T-helper 2 cell treated with Interferon-gamma antibody and Interleukin-4, amounts not matched to agents 5 μg/mL and 100 μg/mL, for 36 hours (primary cell): ENCODE results near the gene CBL.

Source experiments
- DNase-seq: peaks from one replicate; pipeline ENCODE4 v3.0.0; 2021; ENCODE audit warnings: low spot score
- H3K27ac Mint-ChIP-seq: one replicate; pipeline ENCODE4 v1.8.0; 2021; ENCODE audit warnings: mild to moderate bottlenecking, mixed read lengths
- H3K27me3 Mint-ChIP-seq: one replicate; pipeline ENCODE4 v1.8.0; 2021; ENCODE audit warnings: low read depth, mixed read lengths
- H3K36me3 Mint-ChIP-seq: one replicate; pipeline ENCODE4 v1.8.0; 2021; ENCODE audit warnings: low read depth, mixed read lengths
- H3K4me1 Mint-ChIP-seq: one replicate; pipeline ENCODE4 v1.8.0; 2021; ENCODE audit warnings: low read depth, mixed read lengths
- H3K4me3 Mint-ChIP-seq: one replicate; pipeline ENCODE4 v1.8.0; 2022; ENCODE audit warnings: mild to moderate bottlenecking, moderate library complexity, mixed read lengths
- H3K9me3 Mint-ChIP-seq: one replicate; pipeline ENCODE4 v1.8.0; 2021; ENCODE audit warnings: mixed read lengths

Gene CBL

GRCh38 chr11:119337581-119338317 lies 131.6 kb downstream of the CBL start:
- Mint-ChIP-seq H3K27me3 (peaks cover 27% of the 10 kb centered on the region), H3K4me1 (peaks cover 34% of the 10 kb centered on the region), H3K36me3 (peaks cover 16% of the 10 kb centered on the region), H3K9me3 (no peaks in the 10 kb centered on the region), H3K4me3 (no peak overlapping the region), H3K27ac (no peak overlapping the region)
- no peak for DNase-seq

- peaks cover 16% of the 10 kb centered on the region for H3K36me3 Mint-ChIP-seq
- H3K9me3 Mint-ChIP-seq = no peaks in the 10 kb centered on the region
- peaks cover 32% of the 10 kb centered on the region for H3K4me1 Mint-ChIP-seq
- H3K27ac Mint-ChIP-seq = no peak overlapping the region
- peak; percentile 60 for DNase-seq
- H3K27me3 Mint-ChIP-seq = peaks cover 32% of the 10 kb centered on the region
- H3K4me3 Mint-ChIP-seq = peak overlapping the region; percentile 59
These were observed 132.3 kb downstream of the CBL start for GRCh38 chr11:119338318-119338890.

- H3K27me3 Mint-ChIP-seq = peaks cover 35% of the 10 kb centered on the region
- H3K27ac Mint-ChIP-seq = no peak overlapping the region
- peak overlapping the region; percentile 50 for H3K4me3 Mint-ChIP-seq
- DNase-seq = no peak
- peaks cover 16% of the 10 kb centered on the region for H3K36me3 Mint-ChIP-seq
- no peaks in the 10 kb centered on the region for H3K9me3 Mint-ChIP-seq
- peaks cover 30% of the 10 kb centered on the region for H3K4me1 Mint-ChIP-seq
These were observed 132.9 kb downstream of the CBL start for GRCh38 chr11:119338965-119339588.

GRCh38 chr11:119339589-119340334 lies 133.6 kb downstream of the CBL start:
- Mint-ChIP-seq H3K27me3 (peaks cover 35% of the 10 kb centered on the region), H3K4me3 (peak overlapping the region; percentile 50), H3K36me3 (peaks cover 16% of the 10 kb centered on the region), H3K9me3 (no peaks in the 10 kb centered on the region), H3K27ac (no peak overlapping the region), H3K4me1 (peaks cover 30% of the 10 kb centered on the region)
- peak; percentile 41 for DNase-seq

- H3K4me1 Mint-ChIP-seq = peaks cover 23% of the 10 kb centered on the region
- H3K4me3 Mint-ChIP-seq = no peak within 1 kb of the TSS
- no peak within 1 kb of the TSS for H3K27ac Mint-ChIP-seq
- DNase-seq = no peak
- peaks cover 39% of the 10 kb centered on the region for H3K27me3 Mint-ChIP-seq
- H3K36me3 Mint-ChIP-seq = peaks cover 16% of the 10 kb centered on the region
- no peaks in the 10 kb centered on the region for H3K9me3 Mint-ChIP-seq
These were observed 134.4 kb downstream of the CBL start, which contains the start of gene C1QTNF5 for GRCh38 chr11:119340335-119341221. C1QTNF5 (minus strand) TSS chr11:119340883; CDS start chr11:119340397, 486 bp downstream.

- Mint-ChIP-seq H3K36me3 (peaks cover 10% of the 10 kb centered on the region), H3K27ac (no peak overlapping the region), H3K4me1 (peaks cover 19% of the 10 kb centered on the region), H3K27me3 (peaks cover 39% of the 10 kb centered on the region), H3K4me3 (no peak overlapping the region), H3K9me3 (no peaks in the 10 kb centered on the region)
- no peak for DNase-seq
These were observed 135.3 kb downstream of the CBL start for GRCh38 chr11:119341222-119342022.

GRCh38 chr11:119342023-119342300 lies 135.8 kb downstream of the CBL start:
- Mint-ChIP-seq H3K4me1 (peaks cover 16% of the 10 kb centered on the region), H3K36me3 (peaks cover 5% of the 10 kb centered on the region), H3K4me3 (no peak overlapping the region), H3K27ac (no peak overlapping the region), H3K9me3 (no peaks in the 10 kb centered on the region), H3K27me3 (peaks cover 44% of the 10 kb centered on the region)
- no peak for DNase-seq

- Mint-ChIP-seq H3K4me3 (no peak overlapping the region), H3K27ac (no peak overlapping the region), H3K9me3 (no peaks in the 10 kb centered on the region), H3K36me3 (peaks cover 4% of the 10 kb centered on the region), H3K4me1 (peaks cover 13% of the 10 kb centered on the region), H3K27me3 (peaks cover 46% of the 10 kb centered on the region)
- DNase-seq = no peak
These were observed 136.4 kb downstream of the CBL start for GRCh38 chr11:119342362-119343130.

- DNase-seq = no peak
- peaks cover 44% of the 10 kb centered on the region for H3K27me3 Mint-ChIP-seq
- peaks cover 10% of the 10 kb centered on the region for H3K4me1 Mint-ChIP-seq
- H3K4me3 Mint-ChIP-seq = no peak overlapping the region
- H3K27ac Mint-ChIP-seq = no peak overlapping the region
- H3K36me3 Mint-ChIP-seq = peaks cover 1% of the 10 kb centered on the region
- H3K9me3 Mint-ChIP-seq = no peaks in the 10 kb centered on the region
These were observed 137.6 kb downstream of the CBL start for GRCh38 chr11:119343726-119344125.

GRCh38 chr11:119344291-119345010 lies 138.3 kb downstream of the CBL start:
- Mint-ChIP-seq H3K4me3 (no peak overlapping the region), H3K27ac (no peak overlapping the region), H3K9me3 (no peaks in the 10 kb centered on the region), H3K36me3 (no peaks in the 10 kb centered on the region), H3K27me3 (peaks cover 37% of the 10 kb centered on the region), H3K4me1 (peaks cover 6% of the 10 kb centered on the region)
- no peak for DNase-seq

GRCh38 chr11:119345685-119346084 lies 139.5 kb downstream of the CBL start:
- H3K27ac Mint-ChIP-seq = no peak overlapping the region
- H3K4me3 Mint-ChIP-seq = no peak overlapping the region
- no peaks in the 10 kb centered on the region for H3K9me3 Mint-ChIP-seq
- DNase-seq = no peak
- H3K36me3 Mint-ChIP-seq = no peaks in the 10 kb centered on the region
- H3K4me1 Mint-ChIP-seq = peaks cover 9% of the 10 kb centered on the region
- H3K27me3 Mint-ChIP-seq = peaks cover 38% of the 10 kb centered on the region

- Mint-ChIP-seq H3K9me3 (no peaks in the 10 kb centered on the region), H3K27me3 (peaks cover 38% of the 10 kb centered on the region), H3K27ac (no peak within 1 kb of the TSS)
These were observed 140.5 kb downstream of the CBL start, which contains the start of gene MFRP for GRCh38 chr11:119346605-119347004. MFRP (minus strand) TSS chr11:119346705; CDS start chr11:119346513, 192 bp downstream.

More at GRCh38 chr11:119346605-119347004, 140.5 kb downstream of the CBL start, which contains the start of gene MFRP:
- H3K36me3 Mint-ChIP-seq = no peaks in the 10 kb centered on the region
- no peak within 1 kb of the TSS for H3K4me3 Mint-ChIP-seq
- peaks cover 4% of the 10 kb centered on the region for H3K4me1 Mint-ChIP-seq
- DNase-seq = no peak
